Measurements from ENCODE around the gene TBX6.

DNA sequence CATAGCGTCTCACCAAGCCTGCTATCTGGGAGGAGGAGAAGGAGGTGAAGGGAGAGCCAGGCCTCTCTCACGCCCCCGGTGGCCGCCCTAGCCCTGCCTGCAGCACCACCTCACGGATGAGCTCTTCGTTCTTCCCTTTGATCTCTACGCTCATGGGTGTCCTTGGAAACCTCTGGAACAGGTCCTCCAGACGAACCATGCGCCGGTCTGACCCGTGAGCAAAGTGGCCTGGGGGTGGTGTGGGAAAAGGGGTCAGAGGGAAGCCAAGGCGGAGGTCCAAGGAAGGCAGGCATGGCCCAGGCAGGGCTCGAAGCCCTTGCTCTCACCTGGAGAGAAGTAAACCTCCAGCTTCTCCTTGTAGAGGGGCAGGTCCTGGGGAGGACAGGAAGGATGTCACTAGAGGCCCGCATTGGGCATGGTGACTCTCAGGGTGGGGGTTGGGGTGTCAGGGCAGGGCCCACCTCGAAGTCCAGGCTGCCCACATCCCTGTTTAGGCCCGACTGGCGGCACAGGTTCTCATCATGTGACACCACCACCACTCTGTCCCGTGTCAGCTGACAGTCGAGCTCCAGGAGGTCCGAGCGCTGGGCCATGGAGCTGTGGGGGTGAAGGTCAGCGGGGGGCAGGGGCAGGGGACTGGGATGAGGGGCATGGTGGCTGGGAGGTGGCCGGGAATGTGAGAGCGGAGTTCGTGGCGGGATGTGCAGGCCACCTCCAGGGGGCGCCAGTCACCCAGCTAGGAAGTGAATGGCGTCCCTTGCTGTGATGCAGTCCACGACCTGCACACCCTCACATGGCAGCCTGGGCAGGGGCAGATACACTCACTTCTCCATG is 20.7 kb upstream of the TBX6 start:
- TF ChIP-seq TARDBP (IDR thresholded peaks at IDR 0.05; ENCODE audit: borderline replicate concordance) (no peak), RELA (IDR thresholded peaks at IDR 0.05; ENCODE audit: borderline replicate concordance, partially characterized antibody) (no peak), KLF5 (IDR thresholded peaks at IDR 0.05; ENCODE audit: partially characterized antibody) (no peak), SIX5 (IDR thresholded peaks at IDR 0.05; ENCODE audit: low read depth, low read length, severe bottlenecking) (no peak), YY1 (IDR thresholded peaks at IDR 0.05; ENCODE audit: low read depth, low read length) (peak; percentile 91), GATAD2B (conservative IDR thresholded peaks at IDR 0.05; ENCODE audit: low read depth) (no peak), EZH2 (IDR thresholded peaks at IDR 0.05; ENCODE audit: borderline replicate concordance, control insufficient read depth, low read depth, low read length) (no peak), POLR2AphosphoS5 (IDR thresholded peaks at IDR 0.05; ENCODE audit: low read length) (no peak), CREM (IDR thresholded peaks at IDR 0.05; ENCODE audit: low read depth) (no peak), BHLHE40 (IDR thresholded peaks at IDR 0.05; ENCODE audit: borderline replicate concordance in 1 of 2, low read depth in 2 of 2, low read length in 1 of 2) (no peak)
- TF ChIP-seq, protein P1, sequence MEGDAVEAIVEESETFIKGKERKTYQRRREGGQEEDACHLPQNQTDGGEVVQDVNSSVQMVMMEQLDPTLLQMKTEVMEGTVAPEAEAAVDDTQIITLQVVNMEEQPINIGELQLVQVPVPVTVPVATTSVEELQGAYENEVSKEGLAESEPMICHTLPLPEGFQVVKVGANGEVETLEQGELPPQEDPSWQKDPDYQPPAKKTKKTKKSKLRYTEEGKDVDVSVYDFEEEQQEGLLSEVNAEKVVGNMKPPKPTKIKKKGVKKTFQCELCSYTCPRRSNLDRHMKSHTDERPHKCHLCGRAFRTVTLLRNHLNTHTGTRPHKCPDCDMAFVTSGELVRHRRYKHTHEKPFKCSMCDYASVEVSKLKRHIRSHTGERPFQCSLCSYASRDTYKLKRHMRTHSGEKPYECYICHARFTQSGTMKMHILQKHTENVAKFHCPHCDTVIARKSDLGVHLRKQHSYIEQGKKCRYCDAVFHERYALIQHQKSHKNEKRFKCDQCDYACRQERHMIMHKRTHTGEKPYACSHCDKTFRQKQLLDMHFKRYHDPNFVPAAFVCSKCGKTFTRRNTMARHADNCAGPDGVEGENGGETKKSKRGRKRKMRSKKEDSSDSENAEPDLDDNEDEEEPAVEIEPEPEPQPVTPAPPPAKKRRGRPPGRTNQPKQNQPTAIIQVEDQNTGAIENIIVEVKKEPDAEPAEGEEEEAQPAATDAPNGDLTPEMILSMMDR (IDR thresholded peaks at IDR 0.05 in 2 of 3, conservative IDR thresholded peaks at IDR 0.05 in 1 of 3; ENCODE audit: control insufficient read depth in 2 of 3, extremely low read depth in 1 of 3, insufficient read depth in 1 of 3, low read depth in 3 of 3, low read length in 3 of 3) = peak; percentile 75 to 87 (median 76)
- TF ChIP-seq, protein P2, sequence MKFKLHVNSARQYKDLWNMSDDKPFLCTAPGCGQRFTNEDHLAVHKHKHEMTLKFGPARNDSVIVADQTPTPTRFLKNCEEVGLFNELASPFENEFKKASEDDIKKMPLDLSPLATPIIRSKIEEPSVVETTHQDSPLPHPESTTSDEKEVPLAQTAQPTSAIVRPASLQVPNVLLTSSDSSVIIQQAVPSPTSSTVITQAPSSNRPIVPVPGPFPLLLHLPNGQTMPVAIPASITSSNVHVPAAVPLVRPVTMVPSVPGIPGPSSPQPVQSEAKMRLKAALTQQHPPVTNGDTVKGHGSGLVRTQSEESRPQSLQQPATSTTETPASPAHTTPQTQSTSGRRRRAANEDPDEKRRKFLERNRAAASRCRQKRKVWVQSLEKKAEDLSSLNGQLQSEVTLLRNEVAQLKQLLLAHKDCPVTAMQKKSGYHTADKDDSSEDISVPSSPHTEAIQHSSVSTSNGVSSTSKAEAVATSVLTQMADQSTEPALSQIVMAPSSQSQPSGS (IDR thresholded peaks at IDR 0.05; ENCODE audit: low read length) = no peak

Data from GM12878 (cell line).